ENCODE measurements around the gene PMPCA.
A peak's percentile ranks its signal among the peaks of the same experiment; 100 is the strongest.
"Not testable (repeated sequence)": the region's sequence is repeated elsewhere in the genome, so short reads cannot be mapped to it uniquely, and the experiment has no call there.

The PMPCA gene

GRCh38 chr9:136394312-136395019 is 16.0 kb upstream of the PMPCA start:
- DNase-seq = no peak

- no peak for DNase-seq
These were observed 15.5 kb upstream of the PMPCA start for GRCh38 chr9:136395020-136395340.

- DNase-seq = no peak
These were observed 14.9 kb upstream of the PMPCA start for GRCh38 chr9:136395345-136396218.

- no peak for DNase-seq
These were observed 14.3 kb upstream of the PMPCA start for GRCh38 chr9:136396219-136396515.

DNA sequence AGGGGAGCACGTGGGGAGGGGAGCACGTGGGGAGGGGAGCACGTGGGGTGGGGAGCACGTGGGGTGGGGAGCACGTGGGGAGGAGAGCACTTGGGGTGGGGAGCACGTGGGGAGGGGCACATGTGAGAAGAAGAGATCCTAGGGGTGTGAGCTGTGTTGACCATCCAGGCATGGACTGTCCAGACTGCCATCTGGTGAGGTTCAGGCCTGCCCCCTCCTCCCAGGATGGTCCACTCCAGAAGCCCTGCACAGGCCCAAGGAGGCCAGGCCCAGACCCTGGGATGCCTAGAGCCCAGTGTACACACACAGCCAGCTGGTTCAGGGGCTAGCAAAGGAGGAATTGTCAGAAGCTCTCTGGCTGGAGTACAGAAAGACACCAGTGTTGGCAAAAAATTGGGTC is 12.8 kb upstream of the PMPCA start:
- no peak for DNase-seq

DNA sequence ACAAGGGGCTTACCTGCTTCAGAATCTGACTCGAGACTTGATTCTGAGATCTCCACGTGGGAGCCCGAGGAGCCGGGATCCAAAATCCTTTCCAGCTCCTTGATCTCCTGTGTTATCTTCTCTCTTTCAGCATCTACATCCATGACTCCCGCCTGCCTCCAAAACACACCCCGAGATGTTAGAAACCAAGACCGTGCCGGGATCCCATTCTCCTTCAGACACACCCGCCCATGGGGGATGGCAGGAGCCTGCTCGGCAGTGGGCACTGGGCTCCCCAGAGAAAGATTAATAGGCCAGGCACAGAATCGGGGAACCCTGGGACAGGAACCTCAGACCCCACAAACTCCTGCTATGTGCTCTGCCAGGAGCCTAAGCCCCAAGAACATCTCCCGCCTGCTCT is 12.2 kb upstream of the PMPCA start:
- no peak for DNase-seq

DNA sequence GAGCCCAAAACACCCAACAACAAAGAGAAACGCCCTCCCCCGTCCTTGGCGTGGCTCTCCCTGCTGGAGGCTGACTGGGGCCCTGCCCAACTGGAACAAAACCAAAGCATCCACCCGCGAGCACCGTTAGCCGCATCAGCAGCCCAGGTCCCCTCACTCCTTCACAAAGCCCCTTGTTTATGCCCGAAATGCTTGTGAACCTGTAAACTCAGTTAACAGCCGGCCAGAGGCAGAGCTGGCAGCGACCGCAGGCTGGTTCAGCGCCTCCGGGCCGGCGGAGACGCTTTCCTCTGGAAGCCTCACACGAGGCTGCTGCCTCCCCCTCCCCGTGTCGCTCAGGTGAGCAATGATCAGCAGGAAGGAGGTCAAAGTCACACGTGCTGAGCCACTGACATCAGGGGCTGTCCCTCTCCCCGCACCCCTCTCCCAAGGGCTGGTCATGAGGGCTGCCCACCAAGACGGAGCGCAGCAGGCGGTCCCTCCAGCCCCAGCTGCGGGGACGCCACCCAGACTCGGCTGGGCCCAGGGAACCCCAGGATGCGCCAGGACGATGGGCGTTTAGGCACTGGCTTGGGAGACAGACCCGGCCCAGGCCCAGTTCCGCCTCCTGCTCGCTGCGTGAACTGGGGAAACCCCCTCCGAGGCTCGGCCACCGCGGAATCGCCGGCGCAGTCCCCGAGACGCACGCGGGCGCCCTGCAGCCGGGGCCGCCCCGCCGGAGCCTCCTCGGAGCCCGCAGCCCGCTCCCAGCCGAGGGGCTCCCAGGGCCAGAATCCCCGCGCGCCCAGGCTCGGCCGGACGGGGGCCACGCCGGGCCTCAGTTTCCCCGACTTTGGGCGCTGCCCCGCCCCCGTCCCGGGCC is 11.1 kb upstream of the PMPCA start:
- peak; percentile 34 to 51 for DNase-seq

- DNase-seq = peak; percentile 84
These were observed 10.2 kb upstream of the PMPCA start, which contains the start of gene SNAPC4 for GRCh38 chr9:136400038-136400834. SNAPC4 (minus strand) TSS chr9:136400170; CDS start chr9:136398428, 1,742 bp downstream.

GRCh38 chr9:136401173-136401922 is 9.1 kb upstream of the PMPCA start:
- no peak for DNase-seq

DNA sequence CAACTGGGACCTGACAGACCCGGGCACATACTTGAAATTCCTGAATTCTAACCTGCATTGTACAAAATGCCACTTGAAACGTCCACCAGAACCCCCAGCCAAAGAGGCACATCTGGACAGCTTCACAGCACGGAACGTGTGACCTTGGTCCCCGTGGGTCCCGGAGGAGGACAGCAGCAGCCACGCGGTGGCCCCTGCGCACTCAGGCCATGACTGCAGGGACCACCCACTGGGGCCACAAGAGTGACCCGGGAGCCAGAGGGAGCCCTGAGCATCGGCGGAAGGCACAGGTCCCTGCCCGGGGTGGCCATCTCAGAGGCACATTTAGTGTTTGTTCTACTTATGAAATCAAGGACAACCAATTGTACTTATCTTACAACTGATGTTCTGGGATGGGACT is 8.4 kb upstream of the PMPCA start:
- no peak for DNase-seq

GRCh38 chr9:136403538-136403914 is 6.9 kb upstream of the PMPCA start:
- peak; percentile 75 to 81 for DNase-seq

DNA sequence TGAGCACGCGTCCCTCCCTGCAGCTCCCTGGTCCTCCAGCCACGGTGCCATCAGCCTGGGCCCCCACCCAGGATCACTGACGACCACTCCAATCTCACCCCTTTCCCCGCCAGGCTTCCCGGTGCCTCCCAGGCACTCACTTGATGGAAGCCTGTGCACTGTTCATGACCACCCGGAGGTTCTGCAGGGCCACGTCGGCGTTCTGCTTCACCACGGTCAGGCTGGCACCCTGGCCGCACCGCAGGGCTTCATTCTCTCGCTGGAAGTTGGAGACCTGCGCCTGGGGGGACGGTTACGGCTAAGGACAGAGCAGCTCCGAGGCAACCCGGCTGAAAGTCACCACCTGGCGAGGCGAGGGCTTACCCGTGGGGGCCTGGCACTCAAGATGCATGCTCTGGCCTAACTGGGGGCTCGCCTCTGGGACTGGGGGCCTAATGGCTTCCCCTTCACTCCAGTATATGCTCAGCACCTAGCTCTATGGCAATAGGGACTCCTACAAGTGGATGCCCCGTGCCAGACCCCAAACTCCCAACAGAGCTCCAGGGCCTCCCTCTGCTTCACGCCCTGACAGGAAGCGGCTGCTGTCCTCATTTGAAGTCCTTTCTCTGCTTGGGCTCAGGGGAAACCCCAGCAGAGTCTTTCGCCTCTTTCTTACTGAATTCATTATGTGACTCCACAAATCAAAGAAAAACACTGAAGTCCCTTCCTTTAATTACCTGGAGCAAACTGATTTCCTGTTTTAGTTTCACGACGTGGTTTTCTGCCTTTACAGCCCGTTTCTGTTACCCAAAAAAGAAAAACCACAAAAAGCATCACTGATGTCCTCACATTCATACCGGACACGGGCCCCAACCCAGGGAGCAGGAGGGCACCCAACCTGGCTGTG is 6.3 kb upstream of the PMPCA start:
- peak in 1 of 2 donors; percentile 43 for DNase-seq

DNA sequence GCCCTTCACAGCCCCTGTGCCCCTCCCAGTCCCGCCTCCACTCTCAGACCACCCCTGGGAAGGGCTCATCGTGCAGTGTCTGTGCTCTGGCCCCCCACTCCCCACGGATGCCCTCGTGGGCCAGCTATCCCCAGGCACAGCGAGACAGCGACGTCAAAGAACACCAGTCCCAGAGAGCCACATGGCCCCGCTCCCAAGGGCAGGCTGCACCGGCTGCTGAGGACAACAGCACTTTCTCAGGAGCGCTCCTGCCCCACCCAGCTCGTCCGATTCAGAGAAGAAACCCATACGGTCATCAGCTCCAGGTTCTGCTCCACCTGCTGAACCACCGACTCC is 5.7 kb upstream of the PMPCA start:
- no peak for DNase-seq

GRCh38 chr9:136405481-136405880 is 5.0 kb upstream of the PMPCA start:
- no peak for DNase-seq

DNA sequence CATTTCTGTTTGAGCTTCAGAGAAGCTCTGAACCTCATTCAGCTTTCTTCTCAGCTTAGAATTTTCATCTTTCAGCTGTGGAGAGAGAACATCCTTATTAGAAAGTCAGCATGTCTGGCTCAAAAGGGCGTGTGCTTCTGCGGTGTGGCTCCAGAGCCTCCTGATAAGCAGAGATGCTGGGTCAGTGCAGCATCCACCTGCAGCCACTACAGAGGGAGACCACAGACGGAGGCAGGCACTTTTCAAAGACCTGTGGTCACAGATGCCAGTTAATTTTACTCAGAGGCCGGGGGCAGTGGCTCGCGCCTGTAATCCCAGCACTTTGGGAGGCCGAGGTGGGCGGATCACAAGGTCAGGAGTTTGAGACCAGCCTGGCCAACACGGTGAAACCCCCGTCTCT is 4.6 kb upstream of the PMPCA start:
- DNase-seq = not testable (repeated sequence)

GRCh38 chr9:136407061-136407460 is 3.4 kb upstream of the PMPCA start:
- DNase-seq = not testable (repeated sequence)

DNA sequence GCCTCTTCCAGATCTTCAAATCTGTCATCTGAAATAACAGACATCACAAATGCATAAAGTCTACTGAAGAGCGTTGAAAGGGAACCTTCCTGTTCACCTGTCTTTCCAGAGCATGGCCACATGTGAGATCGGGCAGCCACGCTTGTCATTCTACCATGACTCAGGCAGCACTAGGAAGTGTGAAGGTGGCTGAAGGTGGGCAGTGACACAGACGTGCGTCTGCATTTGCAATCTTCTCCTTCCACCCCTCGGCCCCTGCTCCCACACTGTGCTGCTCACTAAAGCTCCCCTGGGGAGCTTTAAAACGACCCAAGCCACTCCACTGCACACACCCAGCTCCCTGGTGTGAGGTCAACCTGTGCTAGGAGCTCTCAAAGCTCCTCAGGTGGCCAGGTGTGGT is 2.5 kb upstream of the PMPCA start:
- no peak for DNase-seq

DNA sequence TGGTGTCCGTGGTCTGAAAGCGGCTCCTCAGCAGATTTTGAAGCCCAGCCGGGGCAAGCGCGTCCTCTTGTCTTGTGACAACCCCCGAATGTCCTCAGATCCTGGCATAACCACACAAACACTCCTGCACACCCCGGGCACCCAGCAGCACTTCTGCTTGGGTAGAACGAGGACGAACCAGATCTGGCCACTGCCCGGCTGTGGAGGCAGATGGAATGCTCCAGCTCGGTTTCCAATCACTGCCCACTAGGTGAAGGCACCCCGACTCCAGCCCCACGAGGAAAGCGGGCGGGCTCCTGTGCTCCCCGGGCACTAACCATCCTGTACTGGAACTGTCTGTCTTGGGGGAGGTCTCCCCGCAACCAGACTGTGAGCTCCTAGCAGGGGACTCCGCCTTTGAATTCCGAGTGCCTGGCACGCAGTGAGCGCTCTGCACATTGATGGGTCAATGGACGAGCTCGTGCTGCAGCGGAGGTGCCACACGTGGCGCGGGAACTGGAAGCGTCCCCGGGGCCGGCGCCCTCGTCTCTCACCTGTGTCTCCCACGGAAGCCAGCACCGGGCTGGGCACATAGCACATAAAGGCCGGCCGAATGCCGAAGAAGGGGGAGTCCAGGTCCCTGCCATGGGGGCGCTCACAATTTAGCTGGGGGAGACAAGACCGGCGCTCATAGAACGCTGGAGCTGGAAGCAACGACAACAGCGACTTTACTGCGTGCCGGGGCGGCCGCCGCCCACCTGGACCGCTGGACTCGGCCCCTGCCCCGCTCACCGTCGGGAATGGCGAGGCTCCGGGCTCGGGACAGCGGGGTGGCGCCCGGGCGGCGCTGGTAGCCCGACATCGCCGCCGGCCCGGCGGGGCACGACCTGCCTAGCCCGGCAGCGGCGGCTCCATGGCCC is 652 bp upstream of the PMPCA start:
- peak; percentile 37 to 49 for DNase-seq

GRCh38 chr9:136411378-136411777 is 920 bp downstream of the PMPCA start:
- no peak for DNase-seq

GRCh38 chr9:136412962-136413361 is 2.5 kb downstream of the PMPCA start:
- DNase-seq = no peak

Measured in activated CD4-positive, alpha-beta T cell treated with anti-CD3 and anti-CD28 coated beads for 4 hours (primary cell).